BE2C (cell line): Measurements from ENCODE around the gene SYNE3.

Source experiments
- DNase-seq: peaks from one replicate; pipeline ENCODE4 v3.0.0-alpha.2; 2020
- H3K27me3 ChIP-seq: fragments of 250-450 bp; sonication (Bioruptor Pico); 2 replicates; pipeline ENCODE4 v1.5.1; 2020; ENCODE audit warnings: mild to moderate bottlenecking
- H3K36me3 ChIP-seq: fragments of 250-450 bp; sonication (Bioruptor Pico); 2 replicates; pipeline ENCODE4 v1.5.1; 2020; ENCODE audit warnings: mild to moderate bottlenecking
- H3K4me1 ChIP-seq: fragments of 250-450 bp; sonication (Bioruptor Pico); 2 replicates; pipeline ENCODE4 v1.5.1; 2020
- H3K4me3 ChIP-seq: 2 replicates; pipeline ENCODE4 v1.5.1; 2011; ENCODE audit warnings: low read depth, low read length
- H3K9me3 ChIP-seq: fragments of 250-450 bp; sonication (Bioruptor Pico); 2 replicates; pipeline ENCODE4 v1.5.1; 2020
- TF ChIP-seq, protein P1 (sequence below): IDR thresholded peaks from 2 replicates; pipeline ENCODE4 v1.5.1; 2012; ENCODE audit warnings: mild to moderate bottlenecking, low read depth, low read length

Gene SYNE3

DNA sequence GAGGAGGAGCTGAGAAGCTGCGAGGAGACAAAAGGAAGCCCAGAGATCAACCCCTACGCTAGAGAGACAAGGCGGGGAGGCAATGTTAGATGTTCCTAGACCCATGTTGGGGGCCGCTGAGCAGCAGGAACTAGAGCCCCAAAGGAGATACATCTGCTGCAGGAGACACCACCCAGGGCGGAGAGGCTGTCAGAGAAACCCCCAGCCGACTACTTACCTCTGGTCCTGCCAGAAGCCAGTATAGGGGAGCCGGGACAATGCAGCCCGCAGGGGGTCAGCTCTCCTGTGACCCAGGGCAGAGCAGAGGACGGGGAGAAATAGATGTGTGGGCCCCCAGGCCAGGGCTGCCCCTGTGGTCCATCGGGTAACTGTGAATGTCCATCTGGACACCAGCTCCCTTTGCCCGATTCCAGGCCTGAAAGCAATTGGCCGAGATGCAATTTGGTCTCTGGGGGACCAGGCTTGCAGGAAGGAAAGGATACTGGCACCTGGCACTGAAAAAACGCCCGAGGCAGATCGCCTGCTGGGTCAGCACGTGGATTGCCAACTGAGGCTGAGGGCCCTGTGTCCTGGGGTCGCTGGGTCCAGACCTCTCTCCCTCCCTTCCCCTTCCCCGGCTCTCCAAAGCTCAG is 34.9 kb downstream of the SYNE3 start:
- no peak overlapping the region for H3K4me3 ChIP-seq
- peak; percentile 71 for DNase-seq
- no peaks in the 10 kb centered on the region for H3K36me3 ChIP-seq
- H3K27me3 ChIP-seq, result no peaks in the 10 kb centered on the region
- H3K4me1 ChIP-seq, result peaks cover 13% of the 10 kb centered on the region
- H3K9me3 ChIP-seq, result no peaks in the 10 kb centered on the region
- TF ChIP-seq, protein P1, sequence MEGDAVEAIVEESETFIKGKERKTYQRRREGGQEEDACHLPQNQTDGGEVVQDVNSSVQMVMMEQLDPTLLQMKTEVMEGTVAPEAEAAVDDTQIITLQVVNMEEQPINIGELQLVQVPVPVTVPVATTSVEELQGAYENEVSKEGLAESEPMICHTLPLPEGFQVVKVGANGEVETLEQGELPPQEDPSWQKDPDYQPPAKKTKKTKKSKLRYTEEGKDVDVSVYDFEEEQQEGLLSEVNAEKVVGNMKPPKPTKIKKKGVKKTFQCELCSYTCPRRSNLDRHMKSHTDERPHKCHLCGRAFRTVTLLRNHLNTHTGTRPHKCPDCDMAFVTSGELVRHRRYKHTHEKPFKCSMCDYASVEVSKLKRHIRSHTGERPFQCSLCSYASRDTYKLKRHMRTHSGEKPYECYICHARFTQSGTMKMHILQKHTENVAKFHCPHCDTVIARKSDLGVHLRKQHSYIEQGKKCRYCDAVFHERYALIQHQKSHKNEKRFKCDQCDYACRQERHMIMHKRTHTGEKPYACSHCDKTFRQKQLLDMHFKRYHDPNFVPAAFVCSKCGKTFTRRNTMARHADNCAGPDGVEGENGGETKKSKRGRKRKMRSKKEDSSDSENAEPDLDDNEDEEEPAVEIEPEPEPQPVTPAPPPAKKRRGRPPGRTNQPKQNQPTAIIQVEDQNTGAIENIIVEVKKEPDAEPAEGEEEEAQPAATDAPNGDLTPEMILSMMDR, result no peak

- Histone ChIP-seq H3K27me3 (no peaks in the 10 kb centered on the region), H3K4me1 (peaks cover 13% of the 10 kb centered on the region), H3K4me3 (no peak overlapping the region), H3K9me3 (no peaks in the 10 kb centered on the region), H3K36me3 (no peaks in the 10 kb centered on the region)
- TF ChIP-seq, protein P1, result no peak
- no peak for DNase-seq
Measured at GRCh38 chr14:95480887-95481226, 35.6 kb downstream of the SYNE3 start.

- Histone ChIP-seq H3K9me3 (no peaks in the 10 kb centered on the region), H3K4me3 (no peak overlapping the region), H3K27me3 (no peaks in the 10 kb centered on the region), H3K4me1 (peaks cover 13% of the 10 kb centered on the region), H3K36me3 (no peaks in the 10 kb centered on the region)
- no peak for DNase-seq
- TF ChIP-seq, protein P1, result no peak
Measured at GRCh38 chr14:95480109-95480886, 36.2 kb downstream of the SYNE3 start.

DNA sequence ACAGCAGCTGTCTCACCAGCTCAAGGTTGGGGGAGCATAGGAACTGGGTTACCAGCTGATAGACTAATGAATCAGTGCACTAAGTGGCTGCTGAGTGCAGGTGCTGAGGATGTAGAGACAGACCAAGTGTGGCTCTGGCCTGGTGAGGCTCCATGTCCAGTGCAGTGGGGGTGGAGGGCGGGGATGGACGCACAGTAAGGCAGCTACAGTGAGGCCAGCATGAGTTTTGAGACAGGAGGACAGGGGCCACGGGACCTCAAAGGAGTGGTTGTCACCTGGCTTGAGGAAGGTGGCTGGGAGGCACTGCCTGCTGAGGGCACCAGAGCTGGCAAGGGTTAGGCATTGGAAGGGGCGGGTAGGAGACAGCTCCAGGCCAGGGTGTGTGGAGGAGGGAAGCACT is 37.0 kb downstream of the SYNE3 start:
- H3K36me3 ChIP-seq, result no peaks in the 10 kb centered on the region

GRCh38 chr14:95478818-95479217 is 37.6 kb downstream of the SYNE3 start:
- no peaks in the 10 kb centered on the region for H3K27me3 ChIP-seq
- no peak overlapping the region for H3K4me3 ChIP-seq
- DNase-seq, result no peak
- no peaks in the 10 kb centered on the region for H3K9me3 ChIP-seq
- no peaks in the 10 kb centered on the region for H3K36me3 ChIP-seq
- H3K4me1 ChIP-seq, result peaks cover 13% of the 10 kb centered on the region
- TF ChIP-seq, protein P1, result no peak

More for the DNA sequence above, 37.0 kb downstream of the SYNE3 start:
- no peak for DNase-seq
- Histone ChIP-seq H3K9me3 (no peaks in the 10 kb centered on the region), H3K4me1 (peaks cover 13% of the 10 kb centered on the region), H3K4me3 (no peak overlapping the region), H3K27me3 (no peaks in the 10 kb centered on the region)
- TF ChIP-seq, protein P1, result no peak

DNA sequence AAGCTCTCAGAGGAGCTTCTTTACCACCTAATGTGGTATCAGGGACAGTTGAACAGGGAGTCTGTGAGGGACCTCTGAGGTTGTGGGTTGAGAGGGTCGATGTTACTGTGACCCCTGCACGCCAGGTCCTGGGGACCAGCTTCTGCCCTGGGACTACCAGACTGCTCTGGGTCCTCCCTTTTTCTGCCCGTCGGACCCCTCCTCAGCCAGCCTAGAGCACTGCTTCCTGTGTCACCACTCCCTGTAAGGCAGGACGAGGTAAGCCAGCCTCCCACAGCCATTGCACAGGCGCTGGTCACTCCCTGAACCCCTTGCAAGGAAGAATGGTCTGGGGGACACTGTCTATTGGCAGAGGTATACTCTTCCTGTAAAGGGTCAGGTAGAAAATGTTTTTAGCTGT is 38.1 kb downstream of the SYNE3 start:
- H3K27me3 ChIP-seq, result no peaks in the 10 kb centered on the region
- H3K4me3 ChIP-seq, result no peak overlapping the region
- H3K9me3 ChIP-seq, result no peaks in the 10 kb centered on the region
- H3K36me3 ChIP-seq, result no peaks in the 10 kb centered on the region
- TF ChIP-seq, protein P1, result no peak
- peaks cover 13% of the 10 kb centered on the region for H3K4me1 ChIP-seq
- no peak for DNase-seq
